Measurements from ENCODE around the gene GRB2. TPM values are rescaled to one million over a fixed set of nuclear protein-coding genes. Genes with fewer than 3 reads are reported as not detected.

GRB2 gene
- total and polyA plus RNA-seq, 2 experiments from 2014 or later, result 82.7 to 101 TPM

GRCh38 chr17:75390982-75391381 lies 14.5 kb downstream of the GRB2 start:
- TF ChIP-seq EZH2 (IDR thresholded peaks at IDR 0.05; ENCODE audit: borderline replicate concordance), result no peak
- TF ChIP-seq CTCF (IDR thresholded peaks at IDR 0.05; ENCODE audit: poor library complexity), result no peak
- no peak for TF ChIP-seq EZH2phosphoT487 (IDR thresholded peaks at IDR 0.05; ENCODE audit: low read depth, severe bottlenecking, unreplicated experiment)
- H3K27me3 ChIP-seq, result no peaks in the 10 kb centered on the region
- H3K4me1 ChIP-seq (ENCODE audit: insufficient read depth), result peaks cover 37% of the 10 kb centered on the region
- DNase-seq (ENCODE audit: low spot score), result no peak
- H3K9me3 ChIP-seq (ENCODE audit: low read depth), result no peaks in the 10 kb centered on the region
- no peak overlapping the region for H3K4me3 ChIP-seq
- no peaks in the 10 kb centered on the region for H3K36me3 ChIP-seq (replicated peaks; ENCODE audit: insufficient read depth, low read depth)
- H3K4me2 ChIP-seq, result peak overlapping the region; percentile 2
- peaks cover 93% of the 10 kb centered on the region for H3K79me2 ChIP-seq
- peaks cover 12% of the 10 kb centered on the region for H4K20me1 ChIP-seq (ENCODE audit: insufficient read depth, poor library complexity, severe bottlenecking)
- H2AFZ ChIP-seq, result no peak overlapping the region
- peak overlapping the region; percentile 21 for H3K27ac ChIP-seq
- WGBS (ENCODE audit: low lambda C conversion rate, missing lambda C conversion rate), result 91% methylated on average over 3 of the region's 3 CpGs
- H3K9me2 ChIP-seq (replicated peaks; ENCODE audit: insufficient read depth), result no peaks in the 10 kb centered on the region

DNA sequence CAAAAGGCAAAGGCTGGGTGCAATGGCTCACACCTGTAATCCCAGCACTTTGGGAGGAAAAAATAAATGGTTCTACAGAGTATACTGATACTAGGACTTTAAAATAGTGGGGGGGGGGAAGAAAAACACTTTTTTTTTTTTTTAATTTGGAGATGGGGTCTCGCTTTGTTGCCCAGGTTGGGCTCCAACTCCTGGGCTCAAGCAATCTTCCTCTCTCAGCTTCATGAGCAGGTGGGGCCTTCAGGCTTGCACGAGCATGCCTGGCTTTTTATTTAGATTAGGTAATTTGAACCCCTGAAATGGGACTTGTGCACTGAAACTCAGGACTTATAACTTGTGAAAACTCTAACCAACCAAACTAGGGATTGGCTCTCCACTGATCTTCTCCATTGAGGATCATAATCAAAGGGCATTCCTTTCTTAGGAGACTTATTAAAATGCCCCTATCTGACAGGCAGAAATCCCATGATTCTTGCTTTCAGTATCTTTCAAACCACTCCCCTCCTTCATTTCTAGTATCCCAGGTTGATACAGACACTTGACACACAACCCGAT lies 16.9 kb downstream of the GRB2 start:
- Histone ChIP-seq H3K36me3 (replicated peaks; ENCODE audit: insufficient read depth, low read depth) (no peaks in the 10 kb centered on the region), H3K27ac (no peak overlapping the region), H3K4me2 (no peak overlapping the region), H3K4me3 (no peak overlapping the region), H3K79me2 (peaks cover 98% of the 10 kb centered on the region), H3K9me2 (replicated peaks; ENCODE audit: insufficient read depth) (no peaks in the 10 kb centered on the region), H2AFZ (no peak overlapping the region), H4K20me1 (ENCODE audit: insufficient read depth, poor library complexity, severe bottlenecking) (peaks cover 4% of the 10 kb centered on the region), H3K9me3 (ENCODE audit: low read depth) (no peaks in the 10 kb centered on the region), H3K4me1 (ENCODE audit: insufficient read depth) (peaks cover 21% of the 10 kb centered on the region), H3K27me3 (no peaks in the 10 kb centered on the region)
- no peak for DNase-seq (ENCODE audit: low spot score)
- no peak for TF ChIP-seq EZH2 (IDR thresholded peaks at IDR 0.05; ENCODE audit: borderline replicate concordance)
- no peak for TF ChIP-seq CTCF (IDR thresholded peaks at IDR 0.05; ENCODE audit: poor library complexity)
- TF ChIP-seq EZH2phosphoT487 (IDR thresholded peaks at IDR 0.05; ENCODE audit: low read depth, severe bottlenecking, unreplicated experiment), result no peak
- 67% methylated on average over 3 of the region's 3 CpGs for whole genome bisulfite sequencing (ENCODE audit: low lambda C conversion rate, missing lambda C conversion rate)

GRCh38 chr17:75387771-75388170 lies 17.7 kb downstream of the GRB2 start:
- 100% methylated on average over 3 of the region's 3 CpGs for WGBS (ENCODE audit: low lambda C conversion rate, missing lambda C conversion rate)

More at GRCh38 chr17:75387771-75388170, 17.7 kb downstream of the GRB2 start:
- Histone ChIP-seq H4K20me1 (ENCODE audit: insufficient read depth, poor library complexity, severe bottlenecking) (peaks cover 4% of the 10 kb centered on the region), H3K4me1 (ENCODE audit: insufficient read depth) (peaks cover 21% of the 10 kb centered on the region), H3K4me2 (no peak overlapping the region), H3K9me3 (ENCODE audit: low read depth) (no peaks in the 10 kb centered on the region), H3K9me2 (replicated peaks; ENCODE audit: insufficient read depth) (no peaks in the 10 kb centered on the region), H3K79me2 (peaks cover 93% of the 10 kb centered on the region), H3K27ac (no peak overlapping the region), H2AFZ (no peak overlapping the region), H3K27me3 (no peaks in the 10 kb centered on the region), H3K4me3 (no peak overlapping the region), H3K36me3 (replicated peaks; ENCODE audit: insufficient read depth, low read depth) (no peaks in the 10 kb centered on the region)
- no peak for DNase-seq (ENCODE audit: low spot score)
- TF ChIP-seq EZH2phosphoT487 (IDR thresholded peaks at IDR 0.05; ENCODE audit: low read depth, severe bottlenecking, unreplicated experiment) (no peak), EZH2 (IDR thresholded peaks at IDR 0.05; ENCODE audit: borderline replicate concordance) (no peak), CTCF (IDR thresholded peaks at IDR 0.05; ENCODE audit: poor library complexity) (no peak)
